HepG2 (cell line): Measurements from ENCODE around the gene SLC16A11. TPM values are rescaled to one million over a fixed set of nuclear protein-coding genes. Genes with fewer than 3 reads are reported as not detected.

ENCODE experiments used
- AKNA ChIP-seq: sonication (generic); formaldehyde crosslinking; IDR thresholded peaks from 2 replicates; pipeline ENCODE4 v1.4.0; 2020; ENCODE audit warnings: missing genetic modification reagents, borderline replicate concordance
- ATF2 ChIP-seq: sonication (generic); formaldehyde crosslinking; IDR thresholded peaks from 2 replicates; pipeline ENCODE4 v1.4.0; 2020; ENCODE audit warnings: missing genetic modification reagents
- GLI4 ChIP-seq: sonication (generic); formaldehyde crosslinking; IDR thresholded peaks from 2 replicates; pipeline ENCODE4 v1.5.1; 2020; ENCODE audit warnings: missing genetic modification reagents, mild to moderate bottlenecking, moderate library complexity, borderline replicate concordance
- GZF1 ChIP-seq: sonication (generic); formaldehyde crosslinking; IDR thresholded peaks from 2 replicates; pipeline ENCODE4 v1.5.1; 2020; ENCODE audit warnings: mild to moderate bottlenecking, missing genetic modification reagents
- IKZF4 ChIP-seq: sonication (generic); formaldehyde crosslinking; IDR thresholded peaks from 2 replicates; pipeline ENCODE4 v1.5.1; 2020; ENCODE audit warnings: borderline replicate concordance, mild to moderate bottlenecking, low read depth, missing genetic modification reagents; ENCODE audit errors: not compliant biosample characterization
- ISL2 ChIP-seq: sonication (generic); formaldehyde crosslinking; IDR thresholded peaks from 2 replicates; pipeline ENCODE4 v1.5.0; 2020; ENCODE audit warnings: missing genetic modification reagents
- KLF15 ChIP-seq: sonication (generic); formaldehyde crosslinking; IDR thresholded peaks from 2 replicates; pipeline ENCODE4 v1.8.1; 2023; ENCODE audit warnings: borderline replicate concordance, mild to moderate bottlenecking, inconsistent platforms, missing genetic modification reagents, mixed read lengths
- MTA1 ChIP-seq: sonication (generic); formaldehyde crosslinking; IDR thresholded peaks from 2 replicates; pipeline ENCODE4 v1.4.0; 2020; ENCODE audit warnings: missing genetic modification reagents, mild to moderate bottlenecking, borderline replicate concordance
- NFKBIZ ChIP-seq: IDR thresholded peaks from 2 replicates; pipeline ENCODE4 v1.6.1; 2018; ENCODE audit warnings: missing genetic modification reagents, missing compliant biosample characterization
- POGZ ChIP-seq: sonication (generic); formaldehyde crosslinking; IDR thresholded peaks from 2 replicates; pipeline ENCODE4 v1.4.0; 2020; ENCODE audit warnings: mild to moderate bottlenecking, missing genetic modification reagents
- RFX5 ChIP-seq: IDR thresholded peaks from 2 replicates; pipeline ENCODE4 v1.6.1; 2011; ENCODE audit warnings: low read depth, low read length, improper control_type of control experiment
- SETDB1 ChIP-seq: sonication (generic); formaldehyde crosslinking; IDR thresholded peaks from 2 replicates; pipeline ENCODE4 v1.5.1; 2020; ENCODE audit warnings: missing genetic modification reagents, mild to moderate bottlenecking, borderline replicate concordance
- SKIL ChIP-seq: sonication (generic); formaldehyde crosslinking; IDR thresholded peaks from 2 replicates; pipeline ENCODE4 v1.8.0; 2022; ENCODE audit warnings: missing genetic modification reagents, mild to moderate bottlenecking, moderate library complexity, borderline replicate concordance
- SMAD3 ChIP-seq: sonication (generic); formaldehyde crosslinking; IDR thresholded peaks from 2 replicates; pipeline ENCODE4 v1.4.0; 2020; ENCODE audit warnings: missing genetic modification reagents
- SNRNP70 ChIP-seq: fragments of 200-400 bp; formaldehyde crosslinking; IDR thresholded peaks from 2 replicates; pipeline ENCODE4 v1.6.1; 2017; ENCODE audit warnings: mild to moderate bottlenecking, low read depth, low read length, moderate library complexity
- TOE1 ChIP-seq: sonication (generic); formaldehyde crosslinking; IDR thresholded peaks from 2 replicates; pipeline ENCODE4 v1.4.0; 2020; ENCODE audit warnings: mild to moderate bottlenecking, missing genetic modification reagents
- ZBTB3 ChIP-seq: sonication (generic); formaldehyde crosslinking; IDR thresholded peaks from 2 replicates; pipeline ENCODE4 v1.4.0; 2020; ENCODE audit warnings: low read depth, mild to moderate bottlenecking, moderate library complexity, missing genetic modification reagents, borderline replicate concordance
- ZNF446 ChIP-seq: sonication (generic); formaldehyde crosslinking; IDR thresholded peaks from 2 replicates; pipeline ENCODE4 v1.5.0; 2020; ENCODE audit warnings: mild to moderate bottlenecking, missing genetic modification reagents
- ZNF670 ChIP-seq: sonication (generic); formaldehyde crosslinking; IDR thresholded peaks from 2 replicates; pipeline ENCODE4 v1.8.0; 2022; ENCODE audit warnings: mild to moderate bottlenecking, missing genetic modification reagents, borderline replicate concordance
- ZNF749 ChIP-seq: sonication (generic); formaldehyde crosslinking; IDR thresholded peaks from 2 replicates; pipeline ENCODE4 v1.8.0; 2022; ENCODE audit warnings: mild to moderate bottlenecking, missing genetic modification reagents, moderate library complexity, borderline replicate concordance
- ZNF790 ChIP-seq: sonication (generic); formaldehyde crosslinking; IDR thresholded peaks from 2 replicates; pipeline ENCODE4 v1.8.0; 2022; ENCODE audit warnings: missing genetic modification reagents, mild to moderate bottlenecking, borderline replicate concordance
- polyA plus RNA-seq, 8 experiments: library from polyadenylated mRNA; depleted of rRNA in 3 of 8; stranded (reverse) in 7 of 8; unstranded in 1 of 8; fragments of >200 nt; fragmentation: Illumina TruSeq in 4 of 8; extraction: Trizol in 4 of 8; gene quantifications; 2 replicates each; pipeline versions ENCODE4 v1.2.1 to v1.2.3, GENCODE V29; 2011 to 2016; ENCODE audit warnings: low read depth in 4 of 8, missing spikeins in 1 of 8, mixed read lengths in 1 of 8; ENCODE audit not compliant: insufficient read depth in 1 of 8
- total RNA-seq, 5 experiments: library from RNA; depleted of rRNA; stranded (reverse); fragments of >200 nt; fragmentation: Illumina TruSeq; extraction: Trizol; gene quantifications; 2 replicates each; pipeline ENCODE4 v1.2.3, GENCODE V29; 2016; ENCODE audit warnings: low read depth in 1 of 5

Gene SLC16A11
- total and polyA plus RNA-seq, 2 of the 13 experiments (the other 11 are each of a cell fraction or from before 2014, with no cell fraction given) = not detected

- TF ChIP-seq ATF2 (CRISPR knock-in tag) (no peak), ZNF749 (no peak), ISL2 (no peak), MTA1 (CRISPR knock-in tag) (no peak), RFX5 (no peak), ZNF670 (no peak), SMAD3 (no peak), GZF1 (CRISPR knock-in tag) (no peak), SNRNP70 (no peak), ZNF790 (CRISPR knock-in tag) (no peak), KLF15 (CRISPR knock-in tag) (no peak), ZNF446 (CRISPR knock-in tag) (no peak), SETDB1 (CRISPR knock-in tag) (no peak), TOE1 (no peak), NFKBIZ (CRISPR knock-in tag) (no peak), ZBTB3 (0 out of 2 replicates have a peak, but pooled peaks have one; percentile 10), IKZF4 (peak; percentile 25), AKNA (no peak), POGZ (CRISPR knock-in tag) (no peak; the same call in 1 of the 2 replicates), GLI4 (peak; percentile 29; the same call in 1 of the 2 replicates), SKIL (no peak)
Measured at GRCh38 chr17:7035591-7036368, 8.1 kb downstream of the SLC16A11 start, which contains the start of gene SLC16A13 (continued).
